Hepatocyte (in vitro differentiated cells): ENCODE measurements around the gene DHRS3.

Experiments
- EZH2 ChIP-seq: fragments of 200-600 bp; sonication (generic); IDR thresholded peaks from 2 replicates; pipeline ENCODE4 v1.6.1; 2016; ENCODE audit warnings: antibody characterized with exemption, mild to moderate bottlenecking, borderline replicate concordance
- EZH2phosphoT487 ChIP-seq: fragments of 200-600 bp; sonication (generic); IDR thresholded peaks from one replicate; pipeline ENCODE4 v1.6.1; 2018; ENCODE audit warnings: antibody characterized with exemption, mild to moderate bottlenecking, low read depth, moderate library complexity; ENCODE audit not compliant: unreplicated experiment, severe bottlenecking
- TF ChIP-seq, protein P1 (sequence below): fragments of 200-600 bp; sonication (generic); IDR thresholded peaks from 2 replicates; pipeline ENCODE4 v1.5.1; 2016; ENCODE audit warnings: antibody characterized with exemption, mild to moderate bottlenecking; ENCODE audit not compliant: poor library complexity

DNA sequence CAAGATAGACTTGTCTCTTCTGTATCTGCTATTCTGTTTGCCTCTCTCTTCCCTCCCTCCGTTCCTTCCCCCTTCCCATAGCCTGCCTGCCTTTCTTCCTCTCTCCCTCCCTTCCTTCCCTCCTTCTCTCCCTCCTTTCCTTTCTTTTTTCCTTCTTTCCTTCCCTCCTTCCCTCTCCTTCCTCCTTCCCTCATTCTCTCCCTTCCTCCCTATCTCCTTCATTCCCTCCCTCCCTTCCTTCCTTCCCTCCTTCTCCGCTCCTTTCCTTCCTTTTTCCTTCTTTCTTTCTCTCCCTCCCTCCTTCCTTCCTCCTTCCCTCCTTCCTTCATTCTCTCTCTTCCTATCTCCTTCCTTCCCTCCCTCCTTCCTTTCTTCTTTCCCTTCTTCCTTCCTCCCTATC lies 26.8 kb upstream of the DHRS3 start:
- TF ChIP-seq EZH2phosphoT487 (no peak), EZH2 (no peak)
- TF ChIP-seq, protein P1, sequence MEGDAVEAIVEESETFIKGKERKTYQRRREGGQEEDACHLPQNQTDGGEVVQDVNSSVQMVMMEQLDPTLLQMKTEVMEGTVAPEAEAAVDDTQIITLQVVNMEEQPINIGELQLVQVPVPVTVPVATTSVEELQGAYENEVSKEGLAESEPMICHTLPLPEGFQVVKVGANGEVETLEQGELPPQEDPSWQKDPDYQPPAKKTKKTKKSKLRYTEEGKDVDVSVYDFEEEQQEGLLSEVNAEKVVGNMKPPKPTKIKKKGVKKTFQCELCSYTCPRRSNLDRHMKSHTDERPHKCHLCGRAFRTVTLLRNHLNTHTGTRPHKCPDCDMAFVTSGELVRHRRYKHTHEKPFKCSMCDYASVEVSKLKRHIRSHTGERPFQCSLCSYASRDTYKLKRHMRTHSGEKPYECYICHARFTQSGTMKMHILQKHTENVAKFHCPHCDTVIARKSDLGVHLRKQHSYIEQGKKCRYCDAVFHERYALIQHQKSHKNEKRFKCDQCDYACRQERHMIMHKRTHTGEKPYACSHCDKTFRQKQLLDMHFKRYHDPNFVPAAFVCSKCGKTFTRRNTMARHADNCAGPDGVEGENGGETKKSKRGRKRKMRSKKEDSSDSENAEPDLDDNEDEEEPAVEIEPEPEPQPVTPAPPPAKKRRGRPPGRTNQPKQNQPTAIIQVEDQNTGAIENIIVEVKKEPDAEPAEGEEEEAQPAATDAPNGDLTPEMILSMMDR = no peak
